A673 (cell line): Measurements from ENCODE around the gene CDYL. TPM values are rescaled to one million over a fixed set of nuclear protein-coding genes. Genes with fewer than 3 reads are reported as not detected.

ENCODE experiments used
- BruUV-seq: library from RNA; stranded (reverse); fragments of 400-500 nt; replicated peaks from 2 replicates; lab custom pipeline; 2021; lab: Mats Ljungman, UMichigan
- CTCF ChIA-PET: fragments of 300-600 bp; sonication (Branson Sonifier 250); formaldehyde crosslinking; loops from one replicate; lab custom pipeline; 2022; ENCODE audit warnings: antibody characterized with exemption; lab: Charles Lee
- POLR2A ChIA-PET: fragments of 300-600 bp; sonication (Branson Sonifier 250); formaldehyde crosslinking; loops from one replicate; lab custom pipeline; 2022; ENCODE audit warnings: antibody characterized with exemption; ENCODE audit not compliant: low non-redundant PET; lab: Charles Lee
- DNase-seq: peaks from one replicate; pipeline ENCODE4 v3.0.0-alpha.2; 2015; ENCODE audit warnings: low spot score
- H3K27ac ChIP-seq: fragments of 200-600 bp; sonication (generic); 2 replicates; pipeline ENCODE4 v1.5.1; 2016; ENCODE audit warnings: mixed run types, low read depth, mild to moderate bottlenecking, mixed read lengths, antibody characterized with exemption, low read length; ENCODE audit not compliant: poor library complexity, severe bottlenecking
- H3K27me3 ChIP-seq: fragments of 200-600 bp; sonication (generic); replicated peaks from 2 replicates; pipeline ENCODE4 v1.6.1; 2017; ENCODE audit warnings: mixed run types, low read depth, mild to moderate bottlenecking, mixed read lengths, antibody characterized with exemption, low read length; ENCODE audit not compliant: insufficient read depth, poor library complexity
- H3K36me3 ChIP-seq: fragments of 200-600 bp; sonication (generic); 2 replicates; pipeline ENCODE4 v1.6.1; 2016; ENCODE audit warnings: mixed run types, mild to moderate bottlenecking, mixed read lengths, antibody characterized with exemption, low read length; ENCODE audit not compliant: insufficient read depth, poor library complexity, severe bottlenecking
- H3K4me1 ChIP-seq: fragments of 200-600 bp; sonication (generic); 2 replicates; pipeline ENCODE4 v1.6.1; 2017; ENCODE audit warnings: mixed run types, mild to moderate bottlenecking, mixed read lengths, antibody characterized with exemption, low read length; ENCODE audit not compliant: insufficient read depth, poor library complexity, severe bottlenecking
- H3K4me3 ChIP-seq: fragments of 200-600 bp; sonication (generic); 2 replicates; pipeline ENCODE4 v1.5.1; 2016; ENCODE audit warnings: low read depth, mixed run types, mild to moderate bottlenecking, mixed read lengths, low read length; ENCODE audit not compliant: poor library complexity, severe bottlenecking
- H3K9me3 ChIP-seq: fragments of 200-600 bp; sonication (generic); 2 replicates; pipeline ENCODE4 v1.6.1; 2016; ENCODE audit warnings: mixed run types, low read depth, mild to moderate bottlenecking, mixed read lengths, antibody characterized with exemption, low read length; ENCODE audit not compliant: poor library complexity, severe bottlenecking
- EZH2 ChIP-seq: fragments of 200-600 bp; sonication (generic); IDR thresholded peaks from 2 replicates; pipeline ENCODE4 v1.6.1; 2017; ENCODE audit warnings: borderline replicate concordance, low read depth, mild to moderate bottlenecking, mixed read lengths, antibody characterized with exemption, low read length; ENCODE audit not compliant: poor library complexity, severe bottlenecking
- intact Hi-C: fragments of 100-400 bp; cut with micrococcal nuclease; formaldehyde crosslinking; loops from one replicate; pipeline ENCODE4 v1.10.0; 2022; ENCODE audit not compliant: unreplicated experiment
- total RNA-seq: library from RNA; stranded (reverse); gene quantifications from 2 replicates; pipeline ENCODE4 v1.2.3, GENCODE V29; 2021
- TF ChIP-seq, protein P1 (sequence below): fragments of 300-800, 200-600 bp; sonication (generic); conservative IDR thresholded peaks from 2 replicates; pipeline ENCODE4 v1.5.1; 2017; ENCODE audit warnings: low read depth, mild to moderate bottlenecking, antibody characterized with exemption, low read length, moderate library complexity, mixed read lengths

Gene CDYL
- total RNA-seq, 1 experiment from 2014 or later: 57.6 TPM

DNA sequence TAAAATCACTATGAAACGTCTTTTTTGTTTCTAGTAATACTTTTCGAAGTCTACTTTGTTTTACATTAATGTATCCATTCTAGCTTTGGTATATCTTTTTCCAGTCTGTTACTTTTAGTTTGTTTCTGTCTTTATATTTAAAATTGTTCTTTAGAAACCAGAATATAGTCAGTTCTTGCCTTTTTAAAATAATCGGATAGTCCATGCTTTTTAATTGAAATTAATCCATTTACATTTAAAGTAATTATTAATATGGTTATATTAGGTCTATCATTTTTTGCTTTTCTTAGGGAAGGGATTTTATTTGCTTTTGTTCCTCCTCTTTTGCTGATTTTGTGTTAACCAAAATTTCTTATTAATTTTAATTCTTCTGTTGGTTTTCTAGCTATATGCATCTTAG, 23.7 kb downstream of the CDYL start:
- POLR2A ChIA-PET: no interaction called here
- Histone ChIP-seq H3K27ac (no peak overlapping the region), H3K9me3 (no peaks in the 10 kb centered on the region), H3K36me3 (no peaks in the 10 kb centered on the region), H3K27me3 (no peaks in the 10 kb centered on the region), H3K4me3 (no peak overlapping the region), H3K4me1 (peaks cover 6% of the 10 kb centered on the region)
- intact Hi-C loops: no loop called here
- TF ChIP-seq, protein P1, sequence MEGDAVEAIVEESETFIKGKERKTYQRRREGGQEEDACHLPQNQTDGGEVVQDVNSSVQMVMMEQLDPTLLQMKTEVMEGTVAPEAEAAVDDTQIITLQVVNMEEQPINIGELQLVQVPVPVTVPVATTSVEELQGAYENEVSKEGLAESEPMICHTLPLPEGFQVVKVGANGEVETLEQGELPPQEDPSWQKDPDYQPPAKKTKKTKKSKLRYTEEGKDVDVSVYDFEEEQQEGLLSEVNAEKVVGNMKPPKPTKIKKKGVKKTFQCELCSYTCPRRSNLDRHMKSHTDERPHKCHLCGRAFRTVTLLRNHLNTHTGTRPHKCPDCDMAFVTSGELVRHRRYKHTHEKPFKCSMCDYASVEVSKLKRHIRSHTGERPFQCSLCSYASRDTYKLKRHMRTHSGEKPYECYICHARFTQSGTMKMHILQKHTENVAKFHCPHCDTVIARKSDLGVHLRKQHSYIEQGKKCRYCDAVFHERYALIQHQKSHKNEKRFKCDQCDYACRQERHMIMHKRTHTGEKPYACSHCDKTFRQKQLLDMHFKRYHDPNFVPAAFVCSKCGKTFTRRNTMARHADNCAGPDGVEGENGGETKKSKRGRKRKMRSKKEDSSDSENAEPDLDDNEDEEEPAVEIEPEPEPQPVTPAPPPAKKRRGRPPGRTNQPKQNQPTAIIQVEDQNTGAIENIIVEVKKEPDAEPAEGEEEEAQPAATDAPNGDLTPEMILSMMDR: no peak
- TF ChIP-seq EZH2: no peak
- DNase-seq: no peak
- CTCF ChIA-PET: no interaction called here
- no TSS peak for BruUV-seq

DNA sequence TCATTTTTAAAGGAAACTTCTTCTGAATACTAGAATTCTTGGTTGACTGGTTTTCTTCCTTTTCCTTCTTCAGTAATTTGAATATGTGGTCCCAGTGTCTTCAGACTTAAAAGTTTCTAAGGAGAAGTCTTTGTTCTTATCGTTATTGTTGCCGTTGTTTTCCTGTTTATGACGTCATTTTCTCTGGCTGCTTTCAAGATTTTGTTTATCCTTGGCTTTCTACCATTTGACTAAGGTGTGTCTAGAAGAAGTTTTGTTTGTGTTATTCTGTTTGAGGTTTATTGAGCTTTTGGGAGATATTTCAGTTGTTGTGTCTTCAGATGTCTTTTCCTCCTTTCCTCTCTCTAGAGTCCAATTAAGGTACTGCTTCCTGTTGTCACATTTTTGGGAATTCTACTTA, 24.5 kb downstream of the CDYL start:
- BruUV-seq: no TSS peak
- Histone ChIP-seq H3K36me3 (no peaks in the 10 kb centered on the region), H3K4me1 (peaks cover 13% of the 10 kb centered on the region), H3K27me3 (no peaks in the 10 kb centered on the region), H3K27ac (no peak overlapping the region), H3K4me3 (no peak overlapping the region), H3K9me3 (no peaks in the 10 kb centered on the region)
- ChIA-PET CTCF (no interaction called here), POLR2A (no interaction called here)
- intact Hi-C loops: no loop called here
- no peak for DNase-seq
- TF ChIP-seq EZH2: no peak
- TF ChIP-seq, protein P1: no peak

DNA sequence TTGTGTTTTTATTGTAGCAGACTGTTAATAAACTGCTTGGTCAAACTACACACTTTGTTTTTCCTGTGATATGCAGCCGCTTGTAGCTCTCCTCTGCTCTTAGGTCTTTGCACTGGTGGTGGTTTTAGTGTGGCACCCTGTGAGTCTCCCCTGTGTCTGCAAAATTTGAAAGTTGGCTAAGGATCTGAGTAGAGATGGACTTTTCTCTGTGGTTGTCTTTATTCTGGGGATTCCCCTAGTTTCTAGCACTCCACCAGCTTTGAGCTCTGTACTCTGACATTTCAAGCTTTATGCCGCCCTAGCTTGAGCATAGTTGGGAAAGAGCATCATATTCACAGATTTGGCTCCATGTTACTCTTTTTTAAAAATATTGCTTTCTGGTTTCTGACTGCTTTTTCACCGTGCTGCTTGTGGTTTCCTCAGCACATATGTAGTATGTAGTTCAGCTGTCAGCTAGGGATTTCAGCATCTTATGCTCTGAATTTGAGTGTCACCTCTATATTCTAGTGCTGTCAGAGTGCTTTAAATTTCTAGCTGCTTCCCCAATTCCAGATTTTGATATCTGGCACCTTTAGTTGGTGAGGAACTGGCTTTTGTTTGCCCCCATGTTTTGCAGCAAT, 25.4 kb downstream of the CDYL start:
- POLR2A ChIA-PET: no interaction called here
- intact Hi-C loops: no loop called here
- peaks cover 23% of the 10 kb centered on the region for H3K4me1 ChIP-seq
- CTCF ChIA-PET: no interaction called here
- H3K4me3 ChIP-seq: no peak overlapping the region
- H3K27me3 ChIP-seq: no peaks in the 10 kb centered on the region
- no peak overlapping the region for H3K27ac ChIP-seq
- no peak for DNase-seq
- no TSS peak for BruUV-seq
- no peaks in the 10 kb centered on the region for H3K9me3 ChIP-seq
- no peaks in the 10 kb centered on the region for H3K36me3 ChIP-seq
- TF ChIP-seq, protein P1: no peak
- TF ChIP-seq EZH2: no peak
